Measurements from ENCODE around the gene GAL3ST3.
A peak's percentile ranks its signal among the peaks of the same experiment; 100 is the strongest.

The GAL3ST3 gene

GRCh38 chr11:66061268-66061667 is 12.3 kb upstream of the GAL3ST3 start:
- TF ChIP-seq CTCF (IDR thresholded peaks at IDR 0.05; ENCODE audit: unreplicated experiment in 3 of 3) = no peak
- H3K27me3 Mint-ChIP-seq (ENCODE audit: low read depth) = no peaks in the 10 kb centered on the region
- H3K4me1 Mint-ChIP-seq = no peaks in the 10 kb centered on the region
- H3K4me3 Mint-ChIP-seq = no peak overlapping the region
- no peak overlapping the region for H3K27ac Mint-ChIP-seq
- H3K36me3 Mint-ChIP-seq (ENCODE audit: low read depth) = peaks cover 86% of the 10 kb centered on the region
- no peaks in the 10 kb centered on the region for H3K9me3 Mint-ChIP-seq

GRCh38 chr11:66059966-66060680 is 11.2 kb upstream of the GAL3ST3 start:
- Mint-ChIP-seq H3K9me3 (no peaks in the 10 kb centered on the region), H3K4me1 (no peaks in the 10 kb centered on the region), H3K27me3 (ENCODE audit: low read depth) (no peaks in the 10 kb centered on the region), H3K36me3 (ENCODE audit: low read depth) (peaks cover 86% of the 10 kb centered on the region), H3K27ac (no peak overlapping the region), H3K4me3 (no peak overlapping the region)
- TF ChIP-seq CTCF (IDR thresholded peaks at IDR 0.05; ENCODE audit: unreplicated experiment in 3 of 3) = no peak

GRCh38 chr11:66056501-66056900 is 7.5 kb upstream of the GAL3ST3 start:
- H3K27me3 Mint-ChIP-seq (ENCODE audit: low read depth) = no peaks in the 10 kb centered on the region
- peaks cover 72% of the 10 kb centered on the region for H3K36me3 Mint-ChIP-seq (ENCODE audit: low read depth)
- H3K27ac Mint-ChIP-seq = no peak overlapping the region
- H3K4me3 Mint-ChIP-seq = peak overlapping the region in 1 of 3 experiments; percentile 36
- no peaks in the 10 kb centered on the region for H3K9me3 Mint-ChIP-seq
- TF ChIP-seq CTCF (IDR thresholded peaks at IDR 0.05; ENCODE audit: unreplicated experiment in 3 of 3) = no peak
- H3K4me1 Mint-ChIP-seq = peaks cover 20% of the 10 kb centered on the region

- H3K4me3 Mint-ChIP-seq = peak overlapping the region; percentile 76 to 86 (median 86)
- peaks cover 58% of the 10 kb centered on the region for H3K36me3 Mint-ChIP-seq (ENCODE audit: low read depth)
- H3K4me1 Mint-ChIP-seq = peaks cover 31% of the 10 kb centered on the region
- no peak for TF ChIP-seq CTCF (IDR thresholded peaks at IDR 0.05; ENCODE audit: unreplicated experiment in 3 of 3)
- no peaks in the 10 kb centered on the region for H3K9me3 Mint-ChIP-seq
- H3K27me3 Mint-ChIP-seq (ENCODE audit: low read depth) = no peaks in the 10 kb centered on the region
- H3K27ac Mint-ChIP-seq = no peak overlapping the region
Measured at GRCh38 chr11:66055021-66055420, 6.1 kb upstream of the GAL3ST3 start.

GRCh38 chr11:66052664-66052982 is 3.7 kb upstream of the GAL3ST3 start:
- peaks cover 38% of the 10 kb centered on the region for H3K4me1 Mint-ChIP-seq
- TF ChIP-seq CTCF (IDR thresholded peaks at IDR 0.05; ENCODE audit: unreplicated experiment in 3 of 3) = no peak

More at GRCh38 chr11:66052664-66052982, 3.7 kb upstream of the GAL3ST3 start:
- peak overlapping the region; percentile 63 to 99 (median 95) for H3K27ac Mint-ChIP-seq
- no peaks in the 10 kb centered on the region for H3K9me3 Mint-ChIP-seq
- peak overlapping the region; percentile 99 to 100 (median 100) for H3K4me3 Mint-ChIP-seq
- H3K27me3 Mint-ChIP-seq (ENCODE audit: low read depth) = no peaks in the 10 kb centered on the region
- H3K36me3 Mint-ChIP-seq (ENCODE audit: low read depth) = peaks cover 37% of the 10 kb centered on the region
